Skeletal muscle satellite cell (primary cell): ENCODE results near the gene TRPT1.

Experiments used
- H3K27me3 ChIP-seq: 2 replicates; pipeline ENCODE4 v1.7.0; 2013; ENCODE audit warnings: low read length; ENCODE audit not compliant: control insufficient read depth, insufficient read depth
- H3K36me3 ChIP-seq: 2 replicates; pipeline ENCODE4 v1.7.0; 2013; ENCODE audit warnings: mild to moderate bottlenecking, control low read depth, low read length; ENCODE audit not compliant: insufficient read depth
- H3K4me1 ChIP-seq: 2 replicates; pipeline ENCODE4 v1.7.0; 2013; ENCODE audit warnings: low read length; ENCODE audit not compliant: control insufficient read depth, insufficient read depth
- H3K4me2 ChIP-seq: 2 replicates; pipeline ENCODE4 v1.7.0; 2013; ENCODE audit warnings: mild to moderate bottlenecking, low read length
- H3K4me3 ChIP-seq: 2 replicates; pipeline ENCODE4 v1.7.0; 2013; ENCODE audit warnings: low read length
- H3K9ac ChIP-seq: 2 replicates; pipeline ENCODE4 v1.7.0; 2013; ENCODE audit warnings: mild to moderate bottlenecking, low read depth, low read length, moderate library complexity
- H3K9me3 ChIP-seq: replicated peaks from 2 replicates; pipeline ENCODE4 v1.7.0; 2013; ENCODE audit warnings: mild to moderate bottlenecking, control low read depth, low read length

Gene TRPT1

DNA sequence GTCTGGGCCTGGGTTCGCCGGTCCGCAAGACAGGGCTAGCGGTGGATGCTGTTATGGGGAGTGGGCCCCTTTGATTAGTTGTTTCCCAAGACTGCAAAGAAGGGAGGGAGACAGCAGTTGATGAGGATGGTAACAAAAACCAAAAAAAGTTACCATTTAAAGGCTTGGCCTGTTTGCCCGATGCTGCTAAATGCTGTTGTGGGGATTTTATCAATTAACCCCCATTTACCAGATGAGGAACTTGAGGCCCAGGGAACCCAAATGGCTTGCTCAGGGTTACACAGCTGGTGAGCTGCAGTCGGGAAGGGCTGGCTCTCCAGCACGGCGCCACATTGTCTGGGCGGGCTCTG, 3.4 kb downstream of the TRPT1 start:
- no peak overlapping the region for H3K4me3 ChIP-seq
- no peak overlapping the region for H3K4me2 ChIP-seq
- H3K4me1 ChIP-seq: peaks cover 27% of the 10 kb centered on the region
- H3K36me3 ChIP-seq: peaks cover 38% of the 10 kb centered on the region
- no peaks in the 10 kb centered on the region for H3K27me3 ChIP-seq
- H3K9ac ChIP-seq: no peak overlapping the region
- no peaks in the 10 kb centered on the region for H3K9me3 ChIP-seq

DNA sequence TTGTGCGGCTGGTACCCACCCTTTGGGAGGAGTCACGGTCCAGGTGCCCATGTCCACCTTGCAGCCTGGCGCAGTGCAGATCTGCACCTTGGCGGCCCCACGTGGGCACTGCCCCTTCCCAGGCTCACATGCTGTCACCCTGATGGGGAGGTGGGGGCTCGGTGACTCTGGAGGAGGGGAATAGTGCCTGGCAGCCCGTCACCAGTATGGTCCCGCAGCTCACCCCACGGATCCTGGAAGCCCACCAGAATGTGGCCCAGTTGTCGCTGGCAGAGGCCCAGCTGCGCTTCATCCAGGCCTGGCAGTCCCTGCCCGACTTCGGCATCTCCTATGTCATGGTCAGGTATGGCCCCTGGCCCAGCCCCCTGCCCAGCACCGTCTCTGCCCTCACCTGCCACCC, 5.2 kb downstream of the TRPT1 start:
- H3K9ac ChIP-seq: no peak overlapping the region
- H3K27me3 ChIP-seq: no peaks in the 10 kb centered on the region
- peaks cover 38% of the 10 kb centered on the region for H3K36me3 ChIP-seq
- H3K4me1 ChIP-seq: peaks cover 15% of the 10 kb centered on the region
- H3K9me3 ChIP-seq: no peaks in the 10 kb centered on the region
- no peak overlapping the region for H3K4me3 ChIP-seq
- no peak overlapping the region for H3K4me2 ChIP-seq

DNA sequence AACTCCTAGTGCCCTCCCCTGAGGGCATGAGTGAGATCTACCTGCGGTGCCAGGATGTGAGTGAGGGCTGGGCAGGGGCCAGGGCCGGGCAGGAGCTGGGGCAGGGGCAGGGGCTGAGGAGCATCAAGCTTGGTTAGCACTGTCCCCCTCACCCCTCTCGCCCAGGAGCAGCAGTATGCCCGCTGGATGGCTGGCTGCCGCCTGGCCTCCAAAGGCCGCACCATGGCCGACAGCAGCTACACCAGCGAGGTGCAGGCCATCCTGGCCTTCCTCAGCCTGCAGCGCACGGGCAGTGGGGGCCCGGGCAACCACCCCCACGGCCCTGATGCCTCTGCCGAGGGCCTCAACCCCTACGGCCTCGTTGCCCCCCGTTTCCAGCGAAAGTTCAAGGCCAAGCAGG, 5.7 kb downstream of the TRPT1 start:
- H3K9ac ChIP-seq: no peak overlapping the region
- peaks cover 38% of the 10 kb centered on the region for H3K36me3 ChIP-seq
- no peaks in the 10 kb centered on the region for H3K9me3 ChIP-seq
- H3K4me3 ChIP-seq: no peak overlapping the region
- peaks cover 11% of the 10 kb centered on the region for H3K4me1 ChIP-seq
- H3K4me2 ChIP-seq: no peak overlapping the region
- no peaks in the 10 kb centered on the region for H3K27me3 ChIP-seq

DNA sequence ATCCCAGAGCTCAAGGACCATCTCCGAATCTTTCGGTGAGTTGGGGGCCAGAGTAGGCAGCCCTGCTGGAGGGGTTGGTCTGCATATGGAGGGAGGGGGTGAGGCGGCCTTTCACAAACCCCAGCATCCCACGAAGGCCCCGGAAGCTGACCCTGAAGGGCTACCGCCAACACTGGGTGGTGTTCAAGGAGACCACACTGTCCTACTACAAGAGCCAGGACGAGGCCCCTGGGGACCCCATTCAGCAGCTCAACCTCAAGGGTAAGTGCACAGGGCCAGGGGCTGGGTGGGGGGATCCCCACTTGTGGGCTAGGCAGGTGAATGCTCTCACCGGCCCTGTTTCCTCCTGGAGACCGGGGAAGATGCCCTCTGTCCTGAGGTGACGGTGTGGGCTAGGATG, 6.2 kb downstream of the TRPT1 start:
- H3K36me3 ChIP-seq: peaks cover 38% of the 10 kb centered on the region
- H3K9ac ChIP-seq: no peak overlapping the region
- no peaks in the 10 kb centered on the region for H3K9me3 ChIP-seq
- H3K4me2 ChIP-seq: no peak overlapping the region
- no peaks in the 10 kb centered on the region for H3K27me3 ChIP-seq
- H3K4me3 ChIP-seq: no peak overlapping the region
- H3K4me1 ChIP-seq: peaks cover 10% of the 10 kb centered on the region

DNA sequence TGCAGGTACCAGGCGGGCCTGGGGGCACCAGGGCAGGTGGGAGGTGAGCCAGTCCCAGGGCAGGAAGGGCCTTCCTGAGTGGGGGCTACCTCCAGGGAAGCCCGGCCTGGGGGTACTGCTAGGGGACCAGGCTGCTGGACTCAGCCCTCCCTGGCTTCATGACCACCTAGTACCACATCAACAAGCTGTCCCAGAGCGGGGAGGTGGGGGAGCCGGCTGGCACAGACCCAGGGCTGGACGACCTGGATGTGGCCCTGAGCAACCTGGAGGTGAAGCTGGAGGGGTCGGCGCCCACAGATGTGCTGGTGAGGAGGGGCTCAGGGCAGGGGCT, 6.7 kb downstream of the TRPT1 start:
- Histone ChIP-seq H3K4me3 (no peak overlapping the region), H3K9ac (no peak overlapping the region), H3K4me2 (no peak overlapping the region), H3K4me1 (peaks cover 8% of the 10 kb centered on the region), H3K9me3 (no peaks in the 10 kb centered on the region), H3K36me3 (peaks cover 38% of the 10 kb centered on the region), H3K27me3 (no peaks in the 10 kb centered on the region)

DNA sequence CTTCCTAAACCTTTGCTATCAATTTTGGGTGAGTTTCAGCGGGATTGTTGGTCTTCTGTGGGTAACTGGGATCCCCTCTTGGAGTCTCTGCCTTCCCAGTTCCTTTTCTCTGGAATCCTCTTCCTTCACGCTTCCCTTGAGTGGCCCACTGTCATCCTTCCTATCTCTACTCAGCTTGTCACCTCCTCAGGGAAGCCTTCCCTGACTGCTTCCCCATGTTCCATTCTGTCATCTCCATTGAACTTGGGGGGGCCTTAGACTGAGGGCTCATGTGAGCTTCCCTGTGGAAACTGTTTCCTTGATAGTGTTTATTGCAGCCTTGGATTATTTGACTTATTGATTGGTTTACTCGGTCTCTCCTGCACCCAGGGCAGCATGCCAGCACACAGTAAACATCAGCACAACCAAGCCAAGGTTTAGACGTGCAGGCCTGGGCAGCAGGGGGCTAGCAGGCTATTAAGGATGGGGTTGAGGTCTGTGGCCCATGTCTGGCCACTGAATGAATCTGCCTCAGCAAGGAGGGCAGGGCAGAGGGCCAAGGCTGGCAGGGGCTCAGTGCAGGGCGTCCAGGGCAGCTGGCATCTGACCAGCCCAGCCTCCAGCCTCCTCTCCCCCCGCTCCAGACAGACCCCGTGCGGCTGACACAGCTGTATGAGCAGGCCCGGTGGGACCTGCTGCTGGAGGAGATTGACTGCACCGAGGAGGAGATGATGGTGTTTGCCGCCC, 7.2 kb downstream of the TRPT1 start:
- H3K36me3 ChIP-seq: peaks cover 38% of the 10 kb centered on the region
- no peaks in the 10 kb centered on the region for H3K9me3 ChIP-seq
- H3K4me1 ChIP-seq: peaks cover 7% of the 10 kb centered on the region

DNA sequence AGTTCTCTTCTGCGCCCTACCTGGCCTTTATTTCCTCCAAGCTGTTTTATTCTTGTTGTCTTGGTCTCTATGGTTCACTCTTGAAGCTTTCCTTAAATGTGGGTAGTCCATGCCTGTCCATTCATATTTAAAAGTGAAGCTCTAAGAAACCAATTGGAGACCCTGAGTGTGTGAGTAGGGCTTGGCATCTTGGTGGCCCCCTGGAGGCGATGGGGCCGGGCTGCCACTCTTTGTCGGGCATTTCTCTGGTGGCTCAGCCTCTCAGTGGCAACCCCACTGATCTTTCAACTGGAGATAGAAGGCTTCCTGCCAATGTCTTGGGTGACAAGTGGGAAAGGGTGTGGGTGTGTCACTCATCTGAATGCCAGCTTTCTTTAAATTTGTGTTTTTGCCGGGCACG, 9.1 kb downstream of the TRPT1 start:
- no peak overlapping the region for H3K4me3 ChIP-seq
- peaks cover 34% of the 10 kb centered on the region for H3K36me3 ChIP-seq
- no peak overlapping the region for H3K4me2 ChIP-seq
- no peak overlapping the region for H3K9ac ChIP-seq
- H3K9me3 ChIP-seq: no peaks in the 10 kb centered on the region
- peaks cover 6% of the 10 kb centered on the region for H3K4me1 ChIP-seq
- no peaks in the 10 kb centered on the region for H3K27me3 ChIP-seq

More for the DNA sequence above, 7.2 kb downstream of the TRPT1 start:
- H3K4me3 ChIP-seq: no peak overlapping the region
- no peaks in the 10 kb centered on the region for H3K27me3 ChIP-seq
- no peak overlapping the region for H3K9ac ChIP-seq
- no peak overlapping the region for H3K4me2 ChIP-seq

DNA sequence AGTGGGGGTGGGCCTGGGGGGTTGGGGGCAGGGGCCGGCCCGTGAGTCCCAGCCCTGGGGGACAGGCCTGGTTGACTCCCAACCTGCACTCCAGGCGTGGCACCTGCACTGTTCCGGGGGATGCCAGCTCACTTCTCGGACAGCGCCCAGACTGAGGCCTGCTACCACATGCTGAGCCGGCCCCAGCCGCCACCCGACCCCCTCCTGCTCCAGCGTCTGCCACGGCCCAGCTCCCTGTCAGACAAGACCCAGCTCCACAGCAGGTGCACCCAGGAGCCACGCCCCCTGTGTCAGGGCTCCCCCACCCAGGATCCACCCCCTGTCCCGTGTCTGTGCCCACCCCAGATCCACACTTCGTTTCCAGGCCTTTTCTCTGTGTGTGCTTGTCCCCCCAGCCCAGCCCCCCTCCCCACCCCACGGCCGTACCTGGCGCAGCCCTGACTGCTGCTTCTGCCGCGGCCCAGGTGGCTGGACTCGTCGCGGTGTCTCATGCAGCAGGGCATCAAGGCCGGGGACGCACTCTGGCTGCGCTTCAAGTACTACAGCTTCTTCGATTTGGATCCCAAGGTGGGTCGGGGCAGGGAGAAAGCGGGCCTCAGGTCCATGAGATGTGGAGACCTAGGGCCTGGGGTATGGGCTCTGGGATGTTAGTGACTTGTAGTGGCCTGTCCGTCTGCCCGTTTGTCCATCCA, 14.7 kb downstream of the TRPT1 start:
- peaks cover 27% of the 10 kb centered on the region for H3K36me3 ChIP-seq
- H3K27me3 ChIP-seq: no peaks in the 10 kb centered on the region
- peaks cover 35% of the 10 kb centered on the region for H3K4me1 ChIP-seq
- H3K4me2 ChIP-seq: no peak overlapping the region
- no peak overlapping the region for H3K4me3 ChIP-seq
- H3K9ac ChIP-seq: no peak overlapping the region
- no peaks in the 10 kb centered on the region for H3K9me3 ChIP-seq

DNA sequence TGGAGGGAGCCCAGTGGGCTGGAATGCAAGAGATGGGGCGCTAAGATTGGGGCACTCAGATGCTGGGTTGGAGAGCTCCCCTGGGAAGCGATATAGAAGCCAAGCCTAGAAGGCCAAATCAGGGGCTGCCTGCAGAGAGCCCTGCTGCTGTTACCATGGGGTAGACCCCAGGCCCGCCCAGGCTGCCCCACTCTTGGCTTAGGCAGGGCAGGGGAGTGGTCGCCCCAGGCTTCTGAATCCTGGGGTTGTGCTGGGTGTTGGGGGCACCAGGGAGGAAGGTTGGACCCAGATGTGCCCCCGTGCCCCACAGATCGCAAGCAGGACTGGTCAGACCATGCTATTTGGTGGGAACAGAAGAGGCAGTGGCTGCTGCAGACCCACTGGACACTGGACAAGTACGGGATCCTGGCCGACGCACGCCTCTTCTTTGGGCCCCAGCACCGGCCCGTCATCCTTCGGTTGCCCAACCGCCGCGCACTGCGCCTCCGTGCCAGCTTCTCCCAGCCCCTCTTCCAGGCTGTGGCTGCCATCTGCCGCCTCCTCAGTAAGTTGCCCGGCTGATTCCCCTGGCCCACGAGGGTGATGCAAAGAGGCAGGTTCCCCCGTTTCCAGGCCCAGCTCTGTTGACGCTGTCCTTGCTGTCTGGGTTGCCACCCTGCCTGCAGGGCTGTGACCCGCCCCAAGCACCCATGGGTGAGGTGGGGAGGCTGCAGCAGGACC, 15.5 kb downstream of the TRPT1 start:
- H3K4me2 ChIP-seq: no peak overlapping the region
- no peak overlapping the region for H3K4me3 ChIP-seq
- H3K36me3 ChIP-seq: peaks cover 34% of the 10 kb centered on the region
- no peak overlapping the region for H3K9ac ChIP-seq
- no peaks in the 10 kb centered on the region for H3K9me3 ChIP-seq
- H3K27me3 ChIP-seq: no peaks in the 10 kb centered on the region
- peaks cover 42% of the 10 kb centered on the region for H3K4me1 ChIP-seq

DNA sequence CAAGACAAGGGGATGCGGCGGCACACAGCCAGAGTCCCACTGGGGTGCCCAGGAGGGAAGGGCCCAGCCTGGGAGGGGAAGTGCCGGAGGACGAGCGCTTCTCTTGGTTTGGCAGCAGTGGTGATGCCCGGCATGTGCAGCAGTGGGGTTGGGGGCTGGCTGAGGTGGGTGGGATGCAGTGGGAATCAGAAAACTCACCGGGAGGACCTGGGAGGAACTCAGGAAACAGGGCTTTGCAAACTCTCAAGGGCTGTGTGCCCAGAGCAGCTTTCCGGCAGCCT, 16.5 kb downstream of the TRPT1 start:
- Histone ChIP-seq H3K9me3 (no peaks in the 10 kb centered on the region), H3K4me2 (peak overlapping the region; percentile 88), H3K27me3 (no peaks in the 10 kb centered on the region), H3K9ac (peak overlapping the region; percentile 84), H3K4me3 (no peak overlapping the region), H3K4me1 (peaks cover 41% of the 10 kb centered on the region), H3K36me3 (peaks cover 36% of the 10 kb centered on the region)

DNA sequence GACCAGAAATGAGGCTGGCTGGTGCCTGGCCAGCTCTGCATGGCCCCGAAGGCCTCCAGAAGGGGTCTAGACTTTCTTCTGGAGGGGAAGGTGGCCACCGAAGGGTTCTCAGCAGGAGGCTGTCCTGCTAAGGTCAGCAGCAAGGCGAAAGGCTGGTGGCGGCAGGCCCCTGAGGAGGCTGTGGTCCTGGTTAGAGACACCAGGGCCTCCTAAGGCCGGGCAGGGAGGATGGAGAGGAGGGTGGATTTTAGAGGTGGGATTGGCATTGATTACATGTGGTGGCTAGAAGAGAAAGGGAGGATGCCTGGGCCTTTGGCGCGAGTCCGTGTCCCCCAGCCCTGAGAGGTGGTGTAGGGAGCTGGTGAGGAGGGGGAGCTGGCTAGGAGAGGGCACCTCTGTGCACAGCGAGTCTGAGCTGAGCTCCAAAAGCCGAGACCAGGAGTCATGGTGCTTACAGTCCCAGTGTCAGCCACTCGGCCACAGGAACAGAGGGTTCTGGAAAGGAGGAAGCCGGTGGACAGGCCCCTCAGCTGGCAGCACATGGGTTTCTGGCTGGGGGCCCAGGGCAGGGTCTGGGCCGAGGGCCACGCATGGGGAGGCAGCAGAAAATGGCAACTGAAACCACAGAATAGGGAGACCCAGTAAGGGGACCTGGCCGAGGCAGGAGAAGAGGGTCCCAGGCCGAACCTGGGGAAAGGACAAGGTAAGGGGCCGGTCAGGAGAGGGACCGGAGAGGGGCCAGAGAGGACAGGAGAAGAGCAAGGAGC, 17.0 kb downstream of the TRPT1 start:
- peak overlapping the region; percentile 70 for H3K4me3 ChIP-seq
- peaks cover 40% of the 10 kb centered on the region for H3K36me3 ChIP-seq
- H3K27me3 ChIP-seq: no peaks in the 10 kb centered on the region
- H3K9ac ChIP-seq: peak overlapping the region; percentile 84
- peaks cover 46% of the 10 kb centered on the region for H3K4me1 ChIP-seq
- H3K4me2 ChIP-seq: peak overlapping the region; percentile 88
- no peaks in the 10 kb centered on the region for H3K9me3 ChIP-seq
